K562 (cell line): ENCODE measurements around the gene PRF1. TPM values are rescaled to one million over a fixed set of nuclear protein-coding genes. Genes with fewer than 3 reads are reported as not detected.

ENCODE experiments used
- ATAC-seq: fragments of 200-7000 bp; cut with Tn5 transposase; 3 replicates; pipeline ENCODE4 v1.9.1; 2020; ENCODE audit warnings: moderate library complexity
- BruUV-seq: library from RNA; stranded (reverse); fragments of 400-500 nt; replicated peaks from 2 replicates; lab custom pipeline; 2021; lab: Mats Ljungman, UMichigan
- CTCF ChIA-PET: fragments of 300-600 bp; formaldehyde crosslinking; extraction: SDS; loops from one replicate; lab custom pipeline; 2021; ENCODE audit warnings: low intra/inter-chr PET ratio; lab: Yijun Ruan, JAX
- POLR2A ChIA-PET: fragments of 300-600, 350-650 bp; sonication (Branson Sonifier 250); formaldehyde crosslinking; extraction: SDS; loops from one replicate; lab custom pipeline; 2021; ENCODE audit warnings: antibody characterized with exemption, inconsistent platforms; lab: Yijun Ruan, JAX
- DNase-seq, 4 experiments: peaks; one replicate each; pipeline versions ENCODE4 v3.0.0 to v3.0.0-alpha.2; 2011 to 2018; ENCODE audit warnings: low spot score in 3 of 4, mixed read lengths in 3 of 4; ENCODE audit errors: extremely low read depth in 1 of 4
- FAIRE-seq: peaks from 2 replicates; lab custom pipeline; 2011; peaks lifted over from hg19 to GRCh38; lab: Jason Lieb, UNC
- H2AFZ ChIP-seq: 2 replicates; pipeline ENCODE4 v1.6.0; 2011; ENCODE audit warnings: low read depth, low read length, control low read depth, inconsistent platforms
- H3K27ac ChIP-seq: fragments of 200-600 bp; 3 replicates; pipeline ENCODE4 v1.8.0; 2011; ENCODE audit warnings: low read depth, mild to moderate bottlenecking, control low read depth, inconsistent platforms, low read length, moderate library complexity, mixed read lengths; ENCODE audit errors: extremely low read depth
- H3K27me3 ChIP-seq, 2 experiments: fragments of 300-600 bp in 1 of 2; 2 replicates in 1 of 2; 3 replicates in 1 of 2; pipeline versions ENCODE4 v1.6.0 to v1.8.0; 2011; ENCODE audit warnings: inconsistent platforms in 2 of 2, low read length in 2 of 2, mild to moderate bottlenecking in 1 of 2, mixed read lengths in 1 of 2, moderate library complexity in 1 of 2; ENCODE audit not compliant: control insufficient read depth in 2 of 2, insufficient read depth in 2 of 2
- H3K36me3 ChIP-seq: fragments of 300-600 bp; 3 replicates; pipeline ENCODE4 v1.8.0; 2011; ENCODE audit warnings: mild to moderate bottlenecking, low read length, inconsistent platforms; ENCODE audit not compliant: control insufficient read depth, insufficient read depth
- H3K4me1 ChIP-seq, 2 experiments: fragments of 200-600 bp in 1 of 2; replicated peaks in 1 of 2; 2 replicates in 1 of 2; 3 replicates in 1 of 2; pipeline versions ENCODE4 v1.5.1 to v1.8.0; 2011; ENCODE audit warnings: inconsistent platforms in 2 of 2, low read length in 2 of 2, mild to moderate bottlenecking in 1 of 2, mixed read lengths in 1 of 2, moderate library complexity in 1 of 2; ENCODE audit not compliant: control insufficient read depth in 2 of 2, insufficient read depth in 2 of 2
- H3K4me2 ChIP-seq: 2 replicates; pipeline ENCODE4 v1.6.1; 2011; ENCODE audit warnings: low read length, control low read depth, inconsistent platforms, mixed read lengths; ENCODE audit not compliant: insufficient read depth
- H3K4me3 ChIP-seq: fragments of 200-600 bp; sonication (generic), shearing (Covaris generic); 2 replicates; pipeline ENCODE4 v1.5.1; 2016; ENCODE audit warnings: control low read depth, inconsistent platforms
- H3K79me2 ChIP-seq: fragments of 200-600 bp; 3 replicates; pipeline ENCODE4 v1.8.0; 2011; ENCODE audit warnings: low read length, inconsistent platforms; ENCODE audit not compliant: control insufficient read depth, insufficient read depth
- H3K9ac ChIP-seq, 2 experiments: 2 replicates each; pipeline versions ENCODE4 v1.6.0 to v1.6.1; 2011; ENCODE audit warnings: low read depth in 2 of 2, low read length in 2 of 2, control low read depth in 1 of 2, inconsistent platforms in 1 of 2, mild to moderate bottlenecking in 1 of 2, mixed read lengths in 1 of 2; ENCODE audit not compliant: insufficient read depth in 1 of 2
- H3K9me1 ChIP-seq: one replicate; pipeline ENCODE4 v1.6.0; 2011; ENCODE audit warnings: inconsistent platforms, mild to moderate bottlenecking, low read length, moderate library complexity; ENCODE audit not compliant: control insufficient read depth, insufficient read depth
- H3K9me3 ChIP-seq: replicated peaks from 2 replicates; pipeline ENCODE4 v1.5.1; 2011; ENCODE audit warnings: low read depth, low read length, inconsistent platforms; ENCODE audit not compliant: control insufficient read depth, insufficient read depth
- H4K20me1 ChIP-seq: replicated peaks from 2 replicates; pipeline ENCODE4 v1.6.1; 2011; ENCODE audit warnings: low read length, inconsistent platforms, mixed read lengths; ENCODE audit not compliant: control insufficient read depth, insufficient read depth
- BHLHE40 ChIP-seq: IDR thresholded peaks from 2 replicates; pipeline ENCODE4 v1.6.1; 2011; ENCODE audit warnings: low read length, improper control_type of control experiment
- BRCA1 ChIP-seq, 2 experiments: fragments of 450-650 bp in 1 of 2; sonication (generic) in 1 of 2; formaldehyde crosslinking in 1 of 2; IDR thresholded peaks; 2 replicates each; pipeline versions ENCODE4 v1.5.0 to v1.6.1; 2017 to 2020; ENCODE audit warnings: mild to moderate bottlenecking in 1 of 2, missing genetic modification reagents in 1 of 2
- C11orf30 ChIP-seq: fragments of 450-650 bp; IDR thresholded peaks from 2 replicates; pipeline ENCODE4 v1.6.1; 2016; ENCODE audit warnings: low read depth, mild to moderate bottlenecking
- DDX20 ChIP-seq: fragments of 450-650 bp; IDR thresholded peaks from 2 replicates; pipeline ENCODE4 v1.6.1; 2016; ENCODE audit warnings: missing genetic modification characterization, low read depth, mild to moderate bottlenecking, missing compliant biosample characterization, moderate library complexity
- ILK ChIP-seq: fragments of 450-650 bp; IDR thresholded peaks from 2 replicates; pipeline ENCODE4 v1.6.1; 2016; ENCODE audit warnings: missing genetic modification characterization, low read depth, mild to moderate bottlenecking, missing compliant biosample characterization, moderate library complexity, borderline replicate concordance
- JUND ChIP-seq, 2 experiments: IDR thresholded peaks; 2 replicates in 1 of 2; 3 replicates in 1 of 2; pipeline ENCODE4 v1.6.1; 2011; ENCODE audit warnings: borderline replicate concordance in 2 of 2, low read depth in 2 of 2, low read length in 2 of 2, improper control_type of control experiment in 1 of 2, missing biosample characterization in 1 of 2, missing genetic modification characterization in 1 of 2, missing genetic modification reagents in 1 of 2
- KHSRP ChIP-seq: fragments of 450-650 bp; IDR thresholded peaks from 2 replicates; pipeline ENCODE4 v1.6.1; 2017
- MECOM ChIP-seq: fragments of 250-450 bp; sonication (Bioruptor Pico); IDR thresholded peaks from 2 replicates; pipeline ENCODE4 v1.8.0; 2022; ENCODE audit warnings: inconsistent platforms
- MTA1 ChIP-seq: fragments of 450-650 bp; IDR thresholded peaks from 2 replicates; pipeline ENCODE4 v1.6.1; 2017; ENCODE audit warnings: borderline replicate concordance
- NFATC3 ChIP-seq: fragments of 450-650 bp; IDR thresholded peaks from 2 replicates; pipeline ENCODE4 v1.6.1; 2017; ENCODE audit warnings: mild to moderate bottlenecking
- OTX1 ChIP-seq: fragments of 450-650 bp; formaldehyde crosslinking; IDR thresholded peaks from 2 replicates; pipeline ENCODE4 v1.4.0; 2022; ENCODE audit warnings: mild to moderate bottlenecking
- SMARCE1 ChIP-seq: fragments of 450-650 bp; IDR thresholded peaks from 2 replicates; pipeline ENCODE4 v1.7.1; 2016; ENCODE audit warnings: mild to moderate bottlenecking
- SNAPC5 ChIP-seq: fragments of 250-450 bp; sonication (Bioruptor Pico); IDR thresholded peaks from 2 replicates; pipeline ENCODE4 v1.8.0; 2021; ENCODE audit warnings: moderate library complexity, mild to moderate bottlenecking, inconsistent platforms
- SPI1 ChIP-seq: IDR thresholded peaks from 2 replicates; pipeline ENCODE4 v1.6.1; 2011; ENCODE audit warnings: low read depth, low read length, control low read depth, borderline replicate concordance
- TBP ChIP-seq: optimal IDR thresholded peaks from 2 replicates; pipeline ENCODE3; 2011; ENCODE audit warnings: low read depth, low read length, improper control_type of control experiment
- ZNF384 ChIP-seq: IDR thresholded peaks from 2 replicates; pipeline ENCODE4 v1.6.1; 2012; ENCODE audit warnings: low read depth, low read length, improper control_type of control experiment
- ZNF592 ChIP-seq: fragments of 450-650 bp; IDR thresholded peaks from 2 replicates; pipeline ENCODE4 v1.6.1; 2017; ENCODE audit warnings: antibody characterized with exemption, mild to moderate bottlenecking
- ZNF764 ChIP-seq: fragments of 250-450 bp; sonication (Bioruptor Pico); IDR thresholded peaks from 2 replicates; pipeline ENCODE4 v1.4.0; 2020; ENCODE audit warnings: low read depth, mild to moderate bottlenecking, moderate library complexity
- WGBS: fragments of 100-300 bp; shearing (Covaris generic); methylation state at CpG from one replicate; pipeline ENCODE4 v1.1.6; 2016; ENCODE audit warnings: low coverage, mixed read lengths; ENCODE audit not compliant: insufficient coverage; ENCODE audit errors: missing lambda C conversion rate; 5-methylcytosine and 5-hydroxymethylcytosine counted together
- in situ Hi-C: fragments of 300-500 bp; cut with MboI; formaldehyde crosslinking; loops from 4 replicates; pipeline ENCODE4 v1.15.0; 2018; ENCODE audit warnings: inconsistent platforms, mixed read lengths
- intact Hi-C: fragments of 100-400 bp; cut with micrococcal nuclease; formaldehyde crosslinking; loops from 2 replicates; pipeline ENCODE4 v1.14.2; 2022
- polyA plus RNA-seq, 8 experiments: library from polyadenylated mRNA; depleted of rRNA in 4 of 8; stranded (reverse) in 5 of 8; unstranded in 3 of 8; fragments of >200 nt; fragmentation: Nextera tagmentation in 2 of 8; fragmentation: Illumina TruSeq in 1 of 8; extraction: Ambion mirVana in 2 of 8; extraction: Trizol in 1 of 8; gene quantifications; 2 replicates each; pipeline versions ENCODE4 v1.2.1 to v1.2.3, GENCODE V29; 2011 to 2014; ENCODE audit warnings: inconsistent platforms in 1 of 8, missing spikeins in 1 of 8
- total RNA-seq, 7 experiments: library from RNA; depleted of rRNA in 6 of 7; stranded (reverse); fragments of >200 nt in 6 of 7; fragmentation: Illumina TruSeq in 2 of 7; extraction: Trizol in 2 of 7; gene quantifications; 2 replicates each; pipeline versions ENCODE4 v1.2.1 to v1.2.3, GENCODE V29; 2011 to 2021; ENCODE audit warnings: low replicate concordance in 1 of 7

Gene PRF1
- total and polyA plus RNA-seq, 9 of the 15 experiments (the other 6 are each of a cell fraction or from before 2014, with no cell fraction given), result 3.8 to 8.6 (median 6.3) TPM

DNA sequence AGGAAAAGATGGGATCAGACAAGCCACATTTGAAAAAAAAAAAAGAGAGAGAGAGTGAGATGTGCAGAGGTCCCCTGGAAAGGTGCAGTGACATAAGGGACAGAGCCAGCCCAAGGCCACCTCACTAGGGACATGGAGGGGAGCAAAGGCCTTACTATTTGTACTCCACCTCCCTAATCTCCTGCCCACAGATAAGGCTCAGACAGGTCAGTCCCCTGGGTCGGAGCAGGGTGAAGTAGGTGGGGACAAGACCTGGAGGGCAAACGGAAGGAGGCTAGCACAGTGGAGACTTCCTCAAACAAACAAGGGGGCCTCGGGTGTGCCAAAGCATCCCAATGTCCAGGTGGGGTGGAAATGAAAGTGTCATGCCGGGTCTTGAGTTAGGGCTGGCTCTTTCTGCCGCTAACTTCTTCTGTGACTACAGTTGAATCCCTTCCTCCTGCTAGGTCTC is 7.0 kb downstream of the PRF1 start (continued):
- peak; percentile 39; the same call in 1 of the 2 replicates for TF ChIP-seq MTA1
- no peak for TF ChIP-seq SNAPC5
- no peak for TF ChIP-seq TBP
- TF ChIP-seq NFATC3, result no peak
- peak; percentile 64; the same call in 1 of the 2 replicates for TF ChIP-seq SPI1
- peak; percentile 64 for TF ChIP-seq ZNF384
- no peak for TF ChIP-seq BRCA1 (IDR thresholded peaks at IDR 0.05)
- TF ChIP-seq BRCA1 (CRISPR knock-in tag; IDR thresholded peaks at IDR 0.05), result peak; percentile 85; the same call in 1 of the 2 replicates
- 0 out of 2 replicates have a peak, but pooled peaks have one; percentile 42 for TF ChIP-seq OTX1 (CRISPR knock-in tag)
- TF ChIP-seq DDX20, result no peak
- no peak for TF ChIP-seq JUND (IDR thresholded peaks at IDR 0.05; ENCODE audit: borderline replicate concordance, low read depth, low read length)
- peak; percentile 22; the same call in 1 of the 3 replicates for TF ChIP-seq JUND (tag; IDR thresholded peaks at IDR 0.05; ENCODE audit: borderline replicate concordance, low read depth, low read length)
- no peak for TF ChIP-seq KHSRP

- Histone ChIP-seq H4K20me1 (no peaks in the 10 kb centered on the region), H3K36me3 (no peaks in the 10 kb centered on the region), H3K4me3 (no peak overlapping the region), H3K9ac (peak overlapping the region in 1 of 2 experiments; percentile 39; a peak in 2 of 4 replicates), H2AFZ (no peak overlapping the region), H3K9me3 (no peaks in the 10 kb centered on the region), H3K79me2 (no peaks in the 10 kb centered on the region; the same call in 2 of the 3 replicates), H3K27me3 (no peaks in the 10 kb centered on the region), H3K27ac (no peak overlapping the region), H3K9me1 (no peaks in the 10 kb centered on the region), H3K4me2 (no peak overlapping the region), H3K4me1 (peaks cover 61 to 62% of the 10 kb centered on the region in 2 experiments)
- no peak for DNase-seq
- 73% methylated on average over 3 of the region's 3 CpGs for WGBS
- no TSS peak for BruUV-seq
- intact Hi-C loops (loop anchor here (2.0 kb wide), 1 partner anchor 35 kb away; no protein-coding TSS in a partner anchor), in situ Hi-C loops (no loop called here)
- ChIA-PET POLR2A (interaction anchor here (1.3 to 1.6 kb wide), 2 partner anchors 8 to 12 kb away, joined by 3 to 6 read pairs; no protein-coding TSS in a partner anchor), CTCF (no interaction called here)
- no peak for ATAC-seq
- no peak for FAIRE-seq
- TF ChIP-seq C11orf30, result no peak
- no peak for TF ChIP-seq ZNF592
- no peak for TF ChIP-seq ILK
- TF ChIP-seq SMARCE1, result no peak
- no peak for TF ChIP-seq BHLHE40
- no peak for TF ChIP-seq ZNF764
- TF ChIP-seq MECOM, result no peak
These were observed 8.4 kb downstream of the PRF1 start for GRCh38 chr10:70594161-70594560.
